ENCODE measurements around the gene LMCD1. TPM values are rescaled to one million over a fixed set of nuclear protein-coding genes. Genes with fewer than 3 reads are reported as not detected.

Gene LMCD1
- polyA plus RNA-seq, 5 donors: 66.9 to 81.8 (median 78.7) TPM

DNA sequence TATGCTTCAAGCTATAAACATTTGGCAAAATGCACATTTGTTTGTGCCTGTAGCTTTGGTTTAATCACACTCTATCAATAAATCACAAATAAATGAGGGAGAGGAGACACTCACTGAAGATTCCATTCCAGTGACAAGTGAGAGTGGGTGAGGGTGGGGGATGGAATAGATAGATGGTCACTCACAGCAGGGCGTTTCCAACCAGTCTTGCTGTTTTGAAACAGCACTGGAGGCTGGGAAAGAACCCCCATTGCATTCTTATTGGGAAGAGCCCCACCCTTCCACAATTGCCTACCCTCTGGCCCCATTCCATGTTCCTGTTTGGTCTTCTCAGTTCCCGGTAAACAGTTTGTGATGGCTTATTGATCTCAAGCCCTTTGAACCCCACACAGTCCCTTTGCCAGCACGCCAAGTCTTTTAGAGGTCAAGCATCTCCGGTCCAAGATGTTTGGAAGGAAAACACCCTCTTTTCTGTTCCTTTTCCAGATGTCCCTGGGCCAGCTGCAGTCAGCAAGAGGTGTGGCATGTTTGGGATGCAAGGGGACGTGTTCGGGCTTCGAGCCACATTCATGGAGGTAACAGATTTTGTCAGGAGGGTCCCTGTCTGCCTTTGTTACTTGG is 30.7 kb downstream of the LMCD1 start:
- DNase-seq: peak; percentile 61 to 66

DNA sequence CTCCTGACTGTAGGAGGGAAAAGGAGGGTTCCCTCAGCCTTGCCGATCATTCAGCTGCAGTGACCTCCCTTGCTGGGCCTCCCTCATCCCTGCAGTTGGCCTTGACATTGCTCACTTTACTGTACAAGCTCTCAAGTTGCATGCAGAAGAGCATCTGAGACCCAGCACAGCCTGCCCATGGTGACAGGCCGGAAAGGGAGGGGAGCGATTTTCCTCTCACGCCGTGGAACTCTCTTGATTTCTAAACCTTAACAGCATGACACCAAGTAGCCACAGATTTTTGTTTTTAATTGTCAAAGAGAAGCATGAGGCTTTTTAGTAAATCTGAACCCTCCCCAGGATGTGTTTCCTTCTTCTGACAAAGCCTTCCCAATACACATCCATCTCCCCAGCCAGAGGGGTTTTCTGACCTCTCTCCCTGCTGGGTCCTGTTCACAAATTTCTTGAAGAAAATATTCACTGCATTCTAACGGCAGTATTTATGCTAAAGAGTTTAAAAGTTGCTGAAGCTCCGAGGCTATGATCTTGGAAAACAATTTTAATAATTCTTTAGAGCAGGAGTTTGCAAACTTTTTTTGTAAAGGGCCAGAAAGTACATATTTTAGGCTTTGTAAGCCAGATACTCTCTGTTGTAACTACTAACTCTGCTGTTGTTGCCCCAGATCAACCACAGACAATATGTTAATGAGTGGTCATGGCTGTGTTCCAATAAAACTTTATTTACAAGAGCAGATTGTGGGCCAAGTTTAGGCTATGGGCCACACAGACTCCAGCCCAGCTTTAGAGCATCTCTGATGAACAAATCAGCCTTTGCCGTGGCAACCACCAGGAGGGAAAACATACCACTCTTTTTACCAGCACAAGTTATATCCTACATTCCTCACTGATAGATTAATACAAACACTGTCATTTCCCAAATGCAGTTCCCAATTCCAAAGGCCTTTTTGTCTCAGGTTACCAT is 34.8 kb downstream of the LMCD1 start:
- DNase-seq: no peak

DNA sequence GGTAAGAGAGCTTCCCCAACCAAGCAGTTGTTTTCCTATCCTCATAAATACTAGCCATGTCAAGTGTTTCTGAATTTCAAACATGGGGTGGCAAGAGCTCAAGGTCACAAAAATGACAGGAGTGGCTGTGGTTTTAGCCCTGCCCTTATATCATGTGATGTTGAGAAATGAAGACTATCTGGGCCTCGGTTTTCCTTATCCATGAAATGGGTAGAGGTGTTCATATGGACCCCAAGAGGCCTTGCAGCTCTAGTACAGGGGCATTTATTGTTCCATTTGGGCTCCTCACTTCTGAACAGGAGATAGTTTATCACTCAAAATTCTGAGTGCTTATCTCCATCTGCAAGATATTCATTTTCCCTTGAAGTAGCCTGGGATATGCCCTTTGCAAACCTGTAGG is 35.8 kb downstream of the LMCD1 start:
- DNase-seq: no peak

DNA sequence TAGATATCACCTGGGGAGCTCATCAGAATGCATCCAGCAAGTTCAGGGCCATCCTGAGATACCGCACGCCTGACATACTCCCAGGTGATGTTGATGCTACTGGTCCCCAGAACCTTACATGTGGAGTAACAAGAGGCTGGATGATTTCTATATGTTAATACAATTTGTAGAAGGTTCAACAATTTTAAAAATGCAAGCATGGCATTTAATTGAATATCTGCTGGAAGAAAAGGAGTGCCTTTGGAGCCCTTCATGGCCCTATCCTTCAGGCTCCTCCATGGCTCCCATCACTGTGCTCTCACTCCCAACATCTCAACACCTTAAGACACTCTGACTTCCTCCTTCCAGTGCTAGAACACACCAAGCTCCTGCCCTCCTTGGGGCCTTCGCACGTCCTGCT is 36.6 kb downstream of the LMCD1 start:
- DNase-seq: no peak

DNA sequence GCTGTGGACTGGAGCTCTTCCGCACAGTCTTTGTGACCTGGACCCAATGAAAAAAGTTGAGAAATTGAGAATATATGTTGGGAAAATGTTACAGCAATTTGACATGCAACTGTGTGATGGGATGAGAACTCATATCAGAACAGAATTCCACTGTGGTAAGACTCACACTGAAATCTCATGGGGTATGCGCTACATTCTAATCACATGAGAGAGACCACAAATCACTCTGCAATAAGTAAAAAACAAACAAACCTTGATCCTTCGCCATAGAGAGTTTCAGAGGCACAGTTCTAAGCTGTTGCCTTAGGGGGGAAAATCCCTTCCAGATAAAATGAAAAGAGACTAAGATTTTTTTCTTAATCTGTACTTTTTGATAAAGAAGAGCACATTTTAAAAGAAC is 37.3 kb downstream of the LMCD1 start:
- DNase-seq: no peak

DNA sequence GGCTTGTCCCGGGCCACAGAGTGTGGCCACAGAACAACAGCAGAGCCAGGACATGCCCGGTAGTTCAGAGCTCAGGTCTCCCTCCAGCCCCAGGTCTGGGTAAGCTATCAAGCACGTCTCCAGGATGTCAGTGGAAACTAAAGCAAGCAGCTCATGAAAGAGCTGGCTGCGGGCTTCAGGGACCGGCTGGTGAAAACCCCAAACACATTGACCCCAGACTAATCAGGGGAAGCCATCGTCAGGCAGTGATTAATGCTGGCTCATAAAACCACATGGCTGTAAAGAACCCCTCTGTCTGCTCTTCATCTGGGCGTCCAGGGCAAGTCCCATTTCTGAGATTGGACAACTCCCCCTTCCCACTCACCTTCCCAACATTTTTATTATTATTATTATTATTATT is 37.8 kb downstream of the LMCD1 start:
- DNase-seq: no peak

DNA sequence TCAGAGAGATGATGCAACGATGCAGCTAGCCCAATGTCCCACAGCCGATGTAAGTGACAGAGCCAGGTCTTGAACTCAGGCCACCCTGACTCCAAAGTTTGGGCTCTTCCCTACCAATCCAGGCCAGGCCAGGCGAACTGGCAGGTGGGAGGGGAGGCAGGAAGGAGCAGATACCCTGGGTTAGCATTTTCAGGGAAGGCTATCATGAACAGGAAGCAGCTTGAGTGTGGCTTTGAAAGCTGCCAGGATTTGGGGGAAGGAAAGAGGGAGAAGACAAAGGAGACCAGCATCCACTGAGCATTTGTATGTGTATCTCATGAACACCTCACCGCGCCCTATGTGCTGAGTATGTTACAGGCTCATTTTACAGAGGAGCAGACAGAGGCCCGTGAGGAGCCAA is 38.8 kb downstream of the LMCD1 start:
- no peak for DNase-seq

DNA sequence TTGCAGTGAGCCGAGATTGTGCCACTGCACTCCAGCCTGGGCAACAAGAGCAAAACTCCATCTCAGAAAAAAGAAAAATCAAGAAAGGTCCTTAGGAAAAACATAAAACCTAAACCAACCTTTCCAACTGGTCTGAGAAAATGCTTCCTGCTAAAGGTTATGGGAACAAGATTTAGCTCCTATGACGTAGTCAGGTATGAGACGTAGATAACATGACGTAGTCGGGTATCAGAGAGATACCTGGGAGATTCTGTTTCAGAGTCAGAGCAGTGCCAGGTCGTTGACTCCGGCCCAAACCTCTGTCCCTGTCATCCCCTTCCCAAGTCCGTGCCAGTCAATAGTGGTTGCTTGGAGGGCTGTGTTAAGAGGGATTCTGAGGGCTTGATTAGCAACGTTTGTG is 39.9 kb downstream of the LMCD1 start:
- DNase-seq: no peak

DNA sequence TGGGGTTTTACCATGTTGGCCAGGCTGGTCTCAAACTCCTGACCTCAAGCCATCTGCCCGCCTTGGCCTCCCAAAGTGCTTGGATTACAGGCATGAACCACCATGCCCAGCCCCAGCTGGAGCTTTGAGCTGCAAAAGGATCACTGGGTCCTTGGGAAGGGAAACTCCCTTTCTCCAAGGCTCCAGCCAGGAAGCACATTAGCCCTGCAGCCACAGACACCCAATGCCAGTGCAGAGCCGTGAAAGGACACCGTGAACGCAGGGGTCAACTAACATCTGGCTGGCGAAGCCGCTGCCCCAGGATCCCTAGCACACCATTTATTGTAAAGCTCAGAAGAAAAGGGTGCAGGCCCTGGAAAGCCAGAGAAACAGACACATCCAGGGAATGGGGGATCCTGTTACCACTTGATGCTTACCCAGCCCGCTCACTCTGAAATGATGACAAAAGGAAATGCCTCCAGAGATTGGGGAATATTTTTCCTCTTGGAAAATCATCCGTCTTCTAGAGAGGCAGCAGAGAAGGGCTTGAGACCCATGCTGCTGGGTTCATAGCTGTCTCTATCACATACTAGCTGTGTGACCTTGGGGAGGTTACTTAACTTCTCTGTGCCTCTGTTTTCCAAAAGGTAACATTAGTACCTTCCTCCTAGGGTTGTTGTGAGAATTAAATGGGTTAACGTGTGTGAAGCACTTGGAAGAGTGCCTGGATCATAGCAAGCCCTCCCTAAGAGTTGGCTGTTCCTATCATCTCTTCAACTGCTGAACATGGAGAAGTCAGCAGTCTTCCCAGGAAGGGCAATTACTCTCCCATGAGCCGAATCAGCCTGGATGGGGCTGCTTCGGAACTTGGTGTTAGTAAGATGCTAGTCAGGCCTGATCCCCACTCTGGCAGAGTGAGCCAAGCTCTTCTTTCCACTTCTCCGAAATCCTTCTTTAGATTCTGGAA is 40.8 kb downstream of the LMCD1 start:
- DNase-seq: no peak

DNA sequence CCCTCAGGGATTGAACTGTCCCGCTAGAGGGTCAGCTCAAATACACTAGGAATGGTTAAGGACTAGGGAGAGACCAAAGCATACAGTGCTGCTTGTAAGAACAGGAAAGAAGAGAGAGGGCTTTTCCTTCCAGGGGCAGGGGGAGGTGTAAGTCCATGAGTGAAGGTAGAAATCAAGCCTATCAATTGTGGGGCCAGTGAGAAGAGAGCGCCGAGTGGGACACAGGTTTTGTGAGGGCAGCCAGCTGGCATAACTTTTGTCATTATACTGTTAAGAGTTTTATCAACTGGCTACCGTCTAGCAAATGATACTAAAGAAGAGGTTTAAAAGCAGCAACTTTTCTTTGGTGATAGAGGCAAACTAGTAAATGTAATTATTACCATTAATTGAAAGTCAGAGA is 45.0 kb downstream of the LMCD1 start:
- DNase-seq: no peak

DNA sequence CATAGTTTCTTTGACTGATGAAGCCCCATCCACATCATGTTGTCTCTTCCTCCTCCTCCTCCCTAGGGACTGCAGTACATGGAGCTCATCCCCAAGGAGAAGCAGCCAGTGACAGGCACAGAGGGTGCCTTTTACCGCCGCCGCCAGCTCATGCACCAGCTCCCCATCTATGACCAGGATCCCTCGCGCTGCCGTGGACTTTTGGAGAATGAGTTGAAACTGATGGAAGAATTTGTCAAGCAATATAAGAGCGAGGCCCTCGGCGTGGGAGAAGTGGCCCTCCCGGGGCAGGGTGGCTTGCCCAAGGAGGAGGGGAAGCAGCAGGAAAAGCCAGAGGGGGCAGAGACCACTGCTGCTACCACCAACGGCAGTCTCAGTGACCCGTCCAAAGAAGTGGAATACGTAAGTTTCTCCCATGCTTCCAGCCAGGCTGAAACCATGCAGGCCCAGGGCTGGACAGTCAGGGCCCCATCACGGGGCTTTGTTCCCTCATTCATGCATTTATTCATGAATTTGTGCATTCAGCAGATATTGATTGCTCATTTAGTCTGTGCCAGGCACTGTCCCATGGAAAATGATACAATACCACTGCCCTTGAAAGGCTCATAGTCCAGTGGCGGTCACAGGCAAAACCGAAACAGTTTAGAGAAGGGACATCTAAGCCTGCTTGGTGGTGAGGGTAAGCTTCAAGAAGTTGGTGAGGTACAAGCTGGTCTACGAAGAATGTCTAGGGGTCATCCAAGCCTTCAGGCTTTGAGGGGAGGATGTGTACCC is 47.1 kb downstream of the LMCD1 start:
- DNase-seq: no peak

DNA sequence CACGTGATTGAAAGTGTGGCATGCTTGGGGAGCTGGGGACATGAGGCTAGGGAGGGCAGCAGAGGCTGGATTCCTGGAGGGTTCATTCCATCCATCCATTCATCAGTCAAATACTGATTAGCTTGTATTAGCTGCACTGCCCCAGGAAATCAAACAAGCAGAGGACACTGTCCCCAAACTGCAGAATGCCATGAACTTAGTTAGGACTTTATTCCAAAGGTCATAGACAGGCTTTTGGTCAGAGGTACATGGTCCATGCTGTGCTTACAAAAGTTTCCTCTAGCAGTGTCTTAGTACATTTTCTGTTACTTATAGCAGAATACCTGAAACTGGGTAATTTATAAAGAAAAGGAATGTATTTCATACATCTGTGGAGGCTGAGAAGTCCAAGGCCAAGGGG is 47.7 kb downstream of the LMCD1 start:
- no peak for DNase-seq

DNA sequence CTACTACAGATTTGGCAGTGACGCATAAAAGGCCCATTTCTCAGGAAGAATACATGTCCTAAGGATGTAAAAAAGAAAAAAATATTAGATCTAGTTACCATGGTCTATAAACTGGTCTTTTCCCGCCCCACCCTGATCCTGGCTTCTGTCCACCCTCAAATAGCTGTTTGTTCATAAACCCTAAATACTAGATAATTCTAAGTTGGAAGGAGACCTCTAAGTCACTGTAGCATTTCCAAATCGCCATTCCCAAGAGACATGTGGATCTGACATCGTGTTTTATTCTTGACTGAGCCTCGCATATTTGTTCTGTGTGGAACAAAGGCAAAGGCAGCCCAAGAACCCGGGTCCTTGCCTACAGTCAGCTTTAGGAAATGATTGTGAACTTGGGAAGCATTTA is 49.0 kb downstream of the LMCD1 start:
- DNase-seq: no peak

DNA sequence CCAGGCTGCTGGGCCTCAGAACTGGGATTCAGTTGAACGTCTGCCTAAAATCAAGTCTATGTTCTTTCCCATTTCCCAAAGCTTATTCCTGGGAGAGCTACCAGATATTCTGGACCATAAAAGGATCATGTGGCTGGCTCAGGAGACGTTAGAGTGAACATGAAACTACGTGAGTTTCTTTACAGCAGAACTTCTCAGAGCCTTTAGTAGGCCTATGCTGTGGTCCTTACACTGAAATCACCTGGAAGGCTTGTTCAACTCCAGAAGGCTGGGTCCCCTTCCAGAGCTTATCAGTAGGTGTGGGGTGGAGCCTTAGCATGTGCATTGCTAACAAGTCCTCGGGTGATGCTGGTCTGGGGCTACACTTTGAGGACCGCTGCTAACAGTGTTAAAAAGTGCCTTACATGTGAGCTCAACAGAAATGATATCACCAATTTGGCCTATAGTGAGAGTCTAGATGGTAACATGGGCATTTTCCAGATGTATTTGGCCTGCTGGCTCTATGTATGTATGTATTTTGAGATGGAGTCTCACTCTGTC is 50.7 kb downstream of the LMCD1 start:
- no peak for DNase-seq

DNA sequence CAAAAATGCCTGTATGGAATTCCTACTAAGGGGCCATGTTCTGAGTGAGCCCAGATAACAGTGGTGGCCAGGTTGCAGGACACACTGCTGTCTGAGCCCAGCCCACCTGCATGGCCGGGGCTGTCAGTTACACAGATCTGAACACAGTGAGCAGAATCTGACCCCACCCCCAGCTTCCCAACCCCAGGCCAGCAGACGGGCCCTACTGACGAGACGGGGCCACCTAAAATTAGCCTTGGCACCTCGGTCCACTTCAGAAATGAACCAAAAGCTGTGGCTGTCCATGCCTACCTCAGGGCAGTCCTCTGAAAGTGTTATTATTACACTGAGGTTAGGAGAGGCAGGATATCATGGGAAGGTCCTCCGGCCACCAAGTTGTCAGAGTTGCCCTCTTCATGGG is 51.8 kb downstream of the LMCD1 start:
- no peak for DNase-seq

DNA sequence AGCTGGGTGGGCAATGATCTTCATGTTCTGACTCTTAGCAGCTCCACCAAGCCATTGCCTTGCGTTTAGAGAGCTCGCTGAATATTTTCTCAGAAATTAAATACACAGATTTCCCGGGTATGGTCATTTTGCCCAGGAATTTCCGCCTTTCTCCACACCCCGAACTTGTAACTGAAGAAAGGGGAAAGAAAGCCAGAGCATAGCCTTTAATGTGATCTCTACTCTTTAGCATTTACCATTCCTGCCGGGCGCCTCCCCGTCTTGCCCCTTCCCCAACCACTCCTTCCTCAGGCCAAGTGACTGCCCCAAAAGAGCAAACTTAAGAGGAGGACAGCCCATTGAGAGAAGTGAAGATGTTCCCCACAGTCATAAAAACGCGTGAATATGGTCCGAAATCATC is 53.1 kb downstream of the LMCD1 start:
- no peak for DNase-seq

DNA sequence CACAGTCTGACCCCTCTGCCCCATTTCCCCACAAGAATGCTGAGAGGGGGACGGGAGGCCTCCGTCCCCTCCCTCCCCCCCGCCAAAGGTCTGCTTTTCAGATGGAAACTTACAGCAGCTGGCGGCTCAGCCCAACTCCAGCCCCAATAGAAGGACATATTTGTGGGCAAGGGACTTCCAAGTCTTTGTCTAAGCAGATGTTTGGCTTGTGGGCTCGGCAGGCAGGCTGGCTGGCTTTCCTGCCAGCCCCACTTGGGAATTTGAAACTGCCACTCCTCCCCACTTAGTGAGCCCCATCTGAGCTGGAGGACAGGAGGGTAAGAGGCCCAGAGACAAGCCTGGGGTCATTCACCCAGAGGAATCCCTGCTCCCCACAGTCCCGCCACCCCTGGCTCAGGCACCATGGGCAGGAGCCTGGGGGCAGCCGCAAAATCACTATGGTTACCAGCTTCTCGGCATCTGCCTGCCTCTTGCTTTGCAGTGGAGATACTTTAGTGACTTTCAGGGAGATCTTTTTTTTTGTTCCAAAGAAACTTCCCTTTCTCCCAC is 53.6 kb downstream of the LMCD1 start:
- peak in 1 of 2 donors; percentile 41 for DNase-seq

DNA sequence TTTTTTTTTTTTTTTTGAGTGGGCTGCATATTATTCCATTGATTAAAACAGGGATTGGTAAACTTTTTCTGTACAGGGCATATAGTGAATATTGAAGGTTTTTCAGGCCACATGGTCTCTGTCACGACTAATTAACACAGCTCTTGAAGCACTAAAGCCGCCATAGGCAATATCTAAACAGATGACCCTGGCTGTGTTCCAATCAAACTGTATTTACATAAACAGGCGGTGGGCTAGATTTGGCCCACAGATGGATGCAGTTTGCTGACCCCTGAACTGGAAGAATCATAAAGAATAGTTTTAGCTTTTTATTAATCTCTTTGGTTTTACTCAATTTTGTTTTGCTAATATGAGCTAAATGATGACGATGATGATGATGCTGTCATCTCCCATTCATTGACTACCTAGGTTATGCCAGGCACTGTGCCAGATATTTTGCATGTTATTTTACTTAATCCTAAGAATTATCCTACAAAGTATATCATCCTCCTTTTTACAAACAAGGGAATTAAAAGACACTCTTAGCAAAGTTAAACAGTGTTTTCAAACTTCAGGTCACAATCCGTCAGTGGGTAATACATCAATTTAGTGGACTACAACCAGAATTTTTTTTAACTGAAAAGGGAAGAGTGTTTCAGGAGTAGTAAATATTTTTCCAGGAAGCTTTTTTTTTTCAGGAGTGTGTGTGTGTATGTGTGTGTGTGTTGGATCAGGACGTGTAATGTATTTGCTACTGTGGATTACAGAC is 54.3 kb downstream of the LMCD1 start:
- no peak for DNase-seq

DNA sequence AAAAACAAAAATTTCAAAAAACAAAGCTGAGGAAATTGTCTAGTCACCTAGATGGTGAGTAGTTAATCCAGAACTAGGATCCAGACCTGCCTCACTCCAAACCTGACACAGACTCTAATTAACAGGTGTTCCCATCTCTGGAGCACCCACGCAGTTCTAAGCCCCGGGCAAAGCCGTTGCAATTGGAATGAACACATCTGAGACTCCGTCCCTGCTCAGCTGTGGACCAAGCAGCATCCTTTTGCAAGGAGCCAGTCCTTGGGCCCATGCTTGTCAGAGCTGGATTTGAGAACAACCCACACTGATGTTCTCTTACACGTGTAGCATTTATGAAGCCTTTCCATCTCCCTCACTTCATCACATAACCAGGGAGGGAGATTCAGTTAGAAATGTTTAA is 54.8 kb downstream of the LMCD1 start:
- no peak for DNase-seq

DNA sequence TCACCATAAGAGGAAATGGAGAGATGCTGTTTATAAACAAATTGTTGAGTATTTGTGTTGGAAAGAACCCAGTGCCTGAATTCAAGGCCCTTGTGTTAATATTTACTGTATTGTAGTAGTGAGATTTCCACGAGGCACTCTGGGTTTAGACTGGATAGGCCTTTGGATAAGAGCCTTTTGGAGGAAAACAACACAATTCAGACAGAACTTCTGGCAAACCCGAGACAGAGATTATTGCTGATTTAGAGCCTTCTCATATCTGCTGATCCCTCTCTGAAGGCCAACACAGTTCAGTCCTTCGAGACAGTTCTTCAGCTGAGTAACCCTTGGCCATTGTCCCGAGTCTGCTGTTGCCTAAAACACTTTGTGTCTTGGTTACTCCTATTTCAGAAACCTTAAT is 55.7 kb downstream of the LMCD1 start:
- peak; percentile 25 to 43 for DNase-seq

Measured in right lung (tissue), 5 donors.